OCI-LY1 (cell line): Measurements from ENCODE around the gene PLXDC1.
"Not testable (repeated sequence)": the region's sequence is repeated elsewhere in the genome, so short reads cannot be mapped to it uniquely, and the experiment has no call there.

Experiments
- H2AFZ ChIP-seq: fragments of 200-600 bp; sonication (generic), shearing (Covaris generic); 2 replicates; pipeline ENCODE4 v1.6.0; 2014; ENCODE audit warnings: antibody characterized with exemption, mild to moderate bottlenecking, low read length
- H3F3A ChIP-seq: fragments of 200-600 bp; sonication (generic), shearing (Covaris generic); 2 replicates; pipeline ENCODE4 v1.6.0; 2014; ENCODE audit warnings: mild to moderate bottlenecking, antibody characterized with exemption, low read length, moderate library complexity; ENCODE audit not compliant: insufficient read depth
- H3K27ac ChIP-seq: fragments of 200-600 bp; sonication (generic); 2 replicates; pipeline ENCODE4 v1.5.1; 2014; ENCODE audit warnings: low read length, mixed run types, mild to moderate bottlenecking, low read depth; ENCODE audit not compliant: poor library complexity, severe bottlenecking
- H3K27me3 ChIP-seq: fragments of 200-600 bp; sonication (generic); 2 replicates; pipeline ENCODE4 v1.6.0; 2014; ENCODE audit warnings: antibody characterized with exemption, mild to moderate bottlenecking, low read length, moderate library complexity; ENCODE audit not compliant: insufficient read depth
- H3K36me3 ChIP-seq: fragments of 200-600 bp; sonication (generic); 2 replicates; pipeline ENCODE4 v1.6.1; 2014; ENCODE audit warnings: mild to moderate bottlenecking, antibody characterized with exemption, low read length, moderate library complexity, mixed read lengths; ENCODE audit not compliant: insufficient read depth
- H3K4me1 ChIP-seq: fragments of 200-600 bp; sonication (generic); 2 replicates; pipeline ENCODE4 v1.5.1; 2014; ENCODE audit warnings: mild to moderate bottlenecking, low read length, moderate library complexity; ENCODE audit not compliant: insufficient read depth, severe bottlenecking
- H3K4me2 ChIP-seq: fragments of 200-600 bp; sonication (generic), shearing (Covaris generic); 2 replicates; pipeline ENCODE4 v1.6.1; 2014; ENCODE audit warnings: low read length
- H3K4me3 ChIP-seq: fragments of 200-600 bp; sonication (generic); 2 replicates; pipeline ENCODE4 v1.5.1; 2014; ENCODE audit warnings: low read length, low read depth, mild to moderate bottlenecking, mixed read lengths; ENCODE audit not compliant: poor library complexity, severe bottlenecking
- H3K79me2 ChIP-seq: fragments of 200-600 bp; shearing (Covaris generic); 2 replicates; pipeline ENCODE4 v1.6.1; 2016; ENCODE audit warnings: mixed run types, low read length, mixed read lengths; ENCODE audit not compliant: insufficient read depth
- H3K9ac ChIP-seq: fragments of 200-600 bp; sonication (generic), shearing (Covaris generic); 2 replicates; pipeline ENCODE4 v1.6.1; 2014; ENCODE audit warnings: mild to moderate bottlenecking, low read length, mixed read lengths
- H3K9me2 ChIP-seq: fragments of 200-600 bp; sonication (generic), shearing (Covaris generic); 2 replicates; pipeline ENCODE4 v1.6.1; 2014; ENCODE audit warnings: low read depth, mild to moderate bottlenecking, low read length, mixed read lengths
- H3K9me3 ChIP-seq: fragments of 200-600 bp; shearing (Covaris generic); 2 replicates; pipeline ENCODE4 v1.6.1; 2014; ENCODE audit warnings: low read length, mixed read lengths
- H4K20me1 ChIP-seq: fragments of 200-600 bp; sonication (generic), shearing (Covaris generic); 2 replicates; pipeline ENCODE4 v1.6.0; 2016; ENCODE audit warnings: mild to moderate bottlenecking, low read length; ENCODE audit not compliant: insufficient read depth
- CTCF ChIP-seq: fragments of 200-600 bp; sonication (generic), shearing (Covaris generic); IDR thresholded peaks from 2 replicates; pipeline ENCODE4 v1.5.1; 2017; ENCODE audit warnings: mild to moderate bottlenecking, antibody characterized with exemption, low read length, moderate library complexity, mixed read lengths
- EZH2 ChIP-seq: fragments of 200-600 bp; sonication (generic), shearing (Covaris generic); IDR thresholded peaks from 2 replicates; pipeline ENCODE4 v1.8.0; 2017; ENCODE audit warnings: borderline replicate concordance, mixed run types, mild to moderate bottlenecking, antibody characterized with exemption, low read length, moderate library complexity, mixed read lengths

PLXDC1 gene

GRCh38 chr17:39026980-39027451 is 124.4 kb downstream of the PLXDC1 start:
- TF ChIP-seq EZH2, result no peak
- Histone ChIP-seq H3K27ac (no peak overlapping the region), H3K4me2 (no peak overlapping the region), H3K9me2 (no peaks in the 10 kb centered on the region), H3K9ac (no peak overlapping the region), H3F3A (no peaks in the 10 kb centered on the region), H3K79me2 (no peaks in the 10 kb centered on the region), H4K20me1 (no peaks in the 10 kb centered on the region), H3K9me3 (no peaks in the 10 kb centered on the region), H2AFZ (no peak overlapping the region), H3K4me3 (no peak overlapping the region), H3K36me3 (no peaks in the 10 kb centered on the region), H3K27me3 (no peaks in the 10 kb centered on the region), H3K4me1 (no peaks in the 10 kb centered on the region)

GRCh38 chr17:39026346-39026745 is 125.1 kb downstream of the PLXDC1 start:
- H3K4me3 ChIP-seq, H3K79me2 ChIP-seq, H3K9me3 ChIP-seq, H3K27ac ChIP-seq, H4K20me1 ChIP-seq, H2AFZ ChIP-seq, H3K4me1 ChIP-seq, H3F3A ChIP-seq, H3K9ac ChIP-seq, H3K9me2 ChIP-seq, H3K4me2 ChIP-seq, H3K27me3 ChIP-seq, H3K36me3 ChIP-seq: not testable (repeated sequence)

GRCh38 chr17:39022924-39023323 is 128.5 kb downstream of the PLXDC1 start:
- Histone ChIP-seq H4K20me1 (no peaks in the 10 kb centered on the region), H3K9ac (no peak overlapping the region), H3F3A (no peaks in the 10 kb centered on the region), H3K9me3 (no peaks in the 10 kb centered on the region), H3K79me2 (no peaks in the 10 kb centered on the region), H3K4me3 (no peak overlapping the region), H3K4me2 (no peak overlapping the region), H3K9me2 (no peaks in the 10 kb centered on the region), H3K36me3 (no peaks in the 10 kb centered on the region), H3K4me1 (peaks cover 8% of the 10 kb centered on the region), H3K27ac (no peak overlapping the region), H2AFZ (no peak overlapping the region), H3K27me3 (no peaks in the 10 kb centered on the region)
- TF ChIP-seq CTCF (no peak), EZH2 (no peak)

GRCh38 chr17:39020037-39020436 is 131.4 kb downstream of the PLXDC1 start:
- not testable (repeated sequence) for H3K9ac ChIP-seq, H3K4me3 ChIP-seq, H3K36me3 ChIP-seq, H3K27ac ChIP-seq, H4K20me1 ChIP-seq, H3K9me3 ChIP-seq, H3F3A ChIP-seq, H3K27me3 ChIP-seq, H3K79me2 ChIP-seq, H3K4me2 ChIP-seq, H3K9me2 ChIP-seq, H3K4me1 ChIP-seq, H2AFZ ChIP-seq
